GM12872 (cell line): ENCODE measurements around the gene SMARCA4.

Experiments
- TF ChIP-seq, protein P1 (sequence below): IDR thresholded peaks from 3 replicates; pipeline ENCODE4 v1.5.1; 2011; ENCODE audit warnings: low read depth, mild to moderate bottlenecking, low read length, moderate library complexity; ENCODE audit not compliant: insufficient read depth

The SMARCA4 gene

DNA sequence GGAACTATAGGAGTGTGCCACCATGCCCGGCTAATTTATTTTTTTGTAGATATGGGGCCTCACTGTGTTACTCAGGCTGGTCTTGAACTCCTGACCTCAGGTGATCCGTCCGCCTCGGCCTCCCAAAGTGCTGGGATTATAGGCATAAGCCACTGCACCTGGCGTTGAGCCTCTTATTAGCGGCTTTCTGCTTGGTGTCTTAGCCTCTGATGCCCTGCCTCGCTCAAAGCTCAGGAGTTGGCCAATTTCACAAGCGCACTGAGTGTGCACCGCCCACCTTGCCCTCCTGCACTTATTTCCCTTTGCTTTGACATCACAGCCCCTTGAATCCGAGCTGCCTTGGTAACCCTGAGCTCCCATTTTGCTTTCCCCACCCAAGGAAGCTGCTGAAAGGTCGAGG lies 42.5 kb upstream of the SMARCA4 start:
- TF ChIP-seq, protein P1, sequence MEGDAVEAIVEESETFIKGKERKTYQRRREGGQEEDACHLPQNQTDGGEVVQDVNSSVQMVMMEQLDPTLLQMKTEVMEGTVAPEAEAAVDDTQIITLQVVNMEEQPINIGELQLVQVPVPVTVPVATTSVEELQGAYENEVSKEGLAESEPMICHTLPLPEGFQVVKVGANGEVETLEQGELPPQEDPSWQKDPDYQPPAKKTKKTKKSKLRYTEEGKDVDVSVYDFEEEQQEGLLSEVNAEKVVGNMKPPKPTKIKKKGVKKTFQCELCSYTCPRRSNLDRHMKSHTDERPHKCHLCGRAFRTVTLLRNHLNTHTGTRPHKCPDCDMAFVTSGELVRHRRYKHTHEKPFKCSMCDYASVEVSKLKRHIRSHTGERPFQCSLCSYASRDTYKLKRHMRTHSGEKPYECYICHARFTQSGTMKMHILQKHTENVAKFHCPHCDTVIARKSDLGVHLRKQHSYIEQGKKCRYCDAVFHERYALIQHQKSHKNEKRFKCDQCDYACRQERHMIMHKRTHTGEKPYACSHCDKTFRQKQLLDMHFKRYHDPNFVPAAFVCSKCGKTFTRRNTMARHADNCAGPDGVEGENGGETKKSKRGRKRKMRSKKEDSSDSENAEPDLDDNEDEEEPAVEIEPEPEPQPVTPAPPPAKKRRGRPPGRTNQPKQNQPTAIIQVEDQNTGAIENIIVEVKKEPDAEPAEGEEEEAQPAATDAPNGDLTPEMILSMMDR: no peak

DNA sequence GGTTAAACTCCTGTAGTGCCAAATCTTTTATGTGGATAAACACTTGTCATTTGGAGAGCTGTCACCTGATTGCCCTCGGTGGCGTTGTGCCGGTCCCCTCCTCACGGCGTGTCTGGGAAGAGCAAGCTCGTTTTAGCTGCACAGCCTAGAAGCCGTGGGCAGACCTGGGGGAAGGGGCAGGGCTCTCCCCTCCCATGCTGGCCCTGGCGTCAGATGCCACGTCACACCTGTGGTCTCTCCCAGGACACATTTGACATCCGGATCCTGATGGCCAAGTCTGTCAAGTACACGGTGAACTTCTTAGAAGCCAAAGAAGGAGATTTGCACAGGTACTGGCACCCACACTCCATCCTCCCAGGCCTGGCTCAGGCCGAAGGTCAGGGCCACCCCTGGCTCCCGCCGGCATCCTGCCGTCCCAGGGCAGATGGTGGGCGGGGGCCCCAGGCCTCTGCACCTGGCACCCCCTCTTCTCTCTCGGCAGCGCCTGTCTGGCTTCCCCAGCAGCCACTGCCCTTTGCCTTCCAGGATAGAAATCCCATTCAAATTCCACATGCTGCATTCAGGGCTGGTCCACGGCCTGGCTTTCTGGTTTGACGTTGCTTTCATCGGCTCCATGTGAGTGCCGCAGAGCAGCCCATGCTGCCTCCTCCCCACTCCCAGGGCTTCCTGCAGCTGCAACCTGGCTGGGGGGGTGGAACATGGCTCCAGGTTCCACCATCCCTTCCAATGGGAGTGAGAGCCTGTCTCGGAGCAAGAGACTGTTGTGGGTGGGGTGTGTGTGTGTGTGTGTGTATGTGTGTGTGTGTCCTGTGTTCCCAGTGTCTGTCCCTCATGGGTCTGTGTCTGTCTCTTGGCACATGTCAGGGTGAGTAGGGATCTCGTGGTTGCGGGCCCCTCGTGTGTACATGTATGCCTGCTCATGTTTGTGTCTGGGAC lies 41.2 kb upstream of the SMARCA4 start:
- TF ChIP-seq, protein P1: no peak

DNA sequence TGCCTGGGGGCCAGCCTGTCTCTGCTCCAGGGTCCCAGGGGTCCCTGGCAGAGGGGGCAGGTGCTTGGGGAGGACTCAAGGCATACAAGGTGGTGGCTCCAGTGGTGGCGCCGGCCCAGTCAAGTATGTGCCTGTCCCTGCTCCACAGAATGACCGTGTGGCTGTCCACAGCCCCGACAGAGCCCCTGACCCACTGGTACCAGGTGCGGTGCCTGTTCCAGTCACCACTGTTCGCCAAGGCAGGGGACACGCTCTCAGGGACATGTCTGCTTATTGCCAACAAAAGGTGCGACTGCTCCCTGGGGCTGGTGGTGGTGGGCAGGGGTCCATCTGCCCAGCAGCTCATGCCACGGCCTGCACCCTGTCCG lies 40.6 kb upstream of the SMARCA4 start:
- TF ChIP-seq, protein P1: no peak

DNA sequence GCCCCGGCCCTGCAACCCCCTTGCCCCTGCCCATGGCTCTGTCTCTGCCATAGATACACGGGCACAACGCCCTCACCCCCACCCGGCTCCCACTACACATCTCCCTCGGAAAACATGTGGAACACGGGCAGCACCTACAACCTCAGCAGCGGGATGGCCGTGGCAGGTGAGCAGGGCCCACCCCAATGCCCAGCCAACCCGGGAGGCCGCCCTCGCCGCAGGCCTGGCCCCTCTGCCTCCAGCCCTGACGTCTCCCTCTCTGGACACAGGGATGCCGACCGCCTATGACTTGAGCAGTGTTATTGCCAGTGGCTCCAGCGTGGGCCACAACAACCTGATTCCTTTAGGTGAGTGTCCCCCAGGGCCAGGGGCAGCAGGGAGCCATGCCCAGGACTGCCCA lies 40.0 kb upstream of the SMARCA4 start:
- TF ChIP-seq, protein P1: no peak

DNA sequence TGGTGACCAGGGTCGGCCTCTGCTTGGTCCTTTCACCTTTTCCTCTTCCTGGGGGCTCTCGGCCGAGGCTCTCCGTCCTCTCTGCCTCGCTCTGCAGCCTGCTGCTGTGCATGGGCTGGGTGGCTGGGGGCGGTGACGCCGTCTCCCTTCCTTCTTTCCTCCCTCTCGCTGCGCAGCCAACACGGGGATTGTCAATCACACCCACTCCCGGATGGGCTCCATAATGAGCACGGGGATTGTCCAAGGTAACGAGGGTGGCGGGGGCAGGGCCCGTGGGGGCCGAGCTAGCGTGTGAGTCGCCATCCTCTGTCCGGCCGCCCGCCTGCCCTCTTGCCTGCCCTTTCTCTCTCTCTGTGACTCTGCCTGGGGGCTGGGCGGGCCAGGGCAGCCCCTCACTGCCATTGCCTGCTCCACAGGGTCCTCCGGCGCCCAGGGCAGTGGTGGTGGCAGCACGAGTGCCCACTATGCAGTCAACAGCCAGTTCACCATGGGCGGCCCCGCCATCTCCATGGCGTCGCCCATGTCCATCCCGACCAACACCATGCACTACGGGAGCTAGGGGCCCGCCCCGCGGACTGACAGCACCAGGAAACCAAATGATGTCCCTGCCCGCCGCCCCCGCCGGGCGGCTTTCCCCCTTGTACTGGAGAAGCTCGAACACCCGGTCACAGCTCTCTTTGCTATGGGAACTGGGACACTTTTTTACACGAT lies 39.5 kb upstream of the SMARCA4 start:
- TF ChIP-seq, protein P1: no peak

DNA sequence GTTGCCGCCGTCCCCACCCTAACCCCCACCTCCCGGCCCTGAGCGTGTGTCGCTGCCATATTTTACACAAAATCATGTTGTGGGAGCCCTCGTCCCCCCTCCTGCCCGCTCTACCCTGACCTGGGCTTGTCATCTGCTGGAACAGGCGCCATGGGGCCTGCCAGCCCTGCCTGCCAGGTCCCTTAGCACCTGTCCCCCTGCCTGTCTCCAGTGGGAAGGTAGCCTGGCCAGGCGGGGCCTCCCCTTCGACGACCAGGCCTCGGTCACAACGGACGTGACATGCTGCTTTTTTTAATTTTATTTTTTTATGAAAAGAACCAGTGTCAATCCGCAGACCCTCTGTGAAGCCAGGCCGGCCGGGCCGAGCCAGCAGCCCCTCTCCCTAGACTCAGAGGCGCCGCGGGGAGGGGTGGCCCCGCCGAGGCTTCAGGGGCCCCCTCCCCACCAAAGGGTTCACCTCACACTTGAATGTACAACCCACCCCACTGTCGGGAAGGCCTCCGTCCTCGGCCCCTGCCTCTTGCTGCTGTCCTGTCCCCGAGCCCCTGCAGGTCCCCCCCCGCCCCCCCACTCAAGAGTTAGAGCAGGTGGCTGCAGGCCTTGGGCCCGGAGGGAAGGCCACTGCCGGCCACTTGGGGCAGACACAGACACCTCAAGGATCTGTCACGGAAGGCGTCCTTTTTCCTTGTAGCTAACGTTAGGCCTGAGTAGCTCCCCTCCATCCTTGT lies 38.8 kb upstream of the SMARCA4 start:
- TF ChIP-seq, protein P1: no peak

DNA sequence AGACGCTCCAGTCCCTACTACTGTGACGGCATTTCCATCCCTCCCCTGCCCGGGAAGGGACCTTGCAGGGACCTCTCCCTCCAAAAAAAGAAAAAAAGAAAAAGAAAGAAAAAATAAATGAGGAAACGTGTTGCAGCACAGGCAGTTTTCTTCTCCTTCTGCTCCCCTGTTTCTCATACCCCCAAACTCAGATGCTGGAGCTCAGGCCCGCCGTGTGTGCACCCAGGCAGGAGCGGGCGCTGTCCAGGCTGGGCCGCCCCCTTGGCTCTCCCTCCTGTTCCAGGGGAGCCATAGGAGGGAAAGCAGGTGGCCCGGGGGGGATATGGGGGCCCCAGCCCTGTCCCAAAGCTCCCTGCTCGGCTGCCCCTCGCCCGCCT lies 38.2 kb upstream of the SMARCA4 start:
- TF ChIP-seq, protein P1: no peak
